G401.6 (cell line): ENCODE results near the gene UBAC1.
"Not testable (repeated sequence)": the region's sequence is repeated elsewhere in the genome, so short reads cannot be mapped to it uniquely, and the experiment has no call there.

Experiments used
- FAIRE-seq: peaks from 2 replicates; lab custom pipeline; 2012; peaks lifted over from hg19 to GRCh38; lab: Jason Lieb, UNC

Gene UBAC1

GRCh38 chr9:135898634-135899407 lies 62.4 kb downstream of the UBAC1 start:
- FAIRE-seq, result no peak

GRCh38 chr9:135896626-135897025 lies 64.5 kb downstream of the UBAC1 start:
- FAIRE-seq, result no peak

GRCh38 chr9:135896205-135896604 lies 65.0 kb downstream of the UBAC1 start:
- FAIRE-seq, result no peak

GRCh38 chr9:135895202-135895848 lies 65.8 kb downstream of the UBAC1 start:
- no peak for FAIRE-seq

DNA sequence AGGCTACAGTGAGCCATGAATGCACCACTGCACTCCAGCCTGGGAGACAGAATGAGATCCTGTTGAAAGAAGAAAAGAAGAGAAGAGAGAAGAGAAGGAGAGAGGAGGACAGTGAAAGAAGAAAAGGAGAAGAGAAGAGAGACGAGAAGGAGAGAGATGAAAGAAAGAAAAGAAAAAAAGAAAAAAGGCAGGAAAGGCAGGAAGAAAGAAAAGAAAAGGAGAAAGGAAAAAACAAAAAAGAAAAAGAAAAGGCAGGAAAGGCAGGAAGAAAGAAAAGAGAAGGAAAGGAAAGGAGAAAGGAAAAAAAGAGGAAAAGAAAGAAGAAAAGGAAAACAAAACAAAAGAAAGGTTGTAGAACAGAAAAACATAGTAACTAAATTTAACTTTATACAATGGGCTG lies 68.1 kb downstream of the UBAC1 start:
- FAIRE-seq, result no peak

DNA sequence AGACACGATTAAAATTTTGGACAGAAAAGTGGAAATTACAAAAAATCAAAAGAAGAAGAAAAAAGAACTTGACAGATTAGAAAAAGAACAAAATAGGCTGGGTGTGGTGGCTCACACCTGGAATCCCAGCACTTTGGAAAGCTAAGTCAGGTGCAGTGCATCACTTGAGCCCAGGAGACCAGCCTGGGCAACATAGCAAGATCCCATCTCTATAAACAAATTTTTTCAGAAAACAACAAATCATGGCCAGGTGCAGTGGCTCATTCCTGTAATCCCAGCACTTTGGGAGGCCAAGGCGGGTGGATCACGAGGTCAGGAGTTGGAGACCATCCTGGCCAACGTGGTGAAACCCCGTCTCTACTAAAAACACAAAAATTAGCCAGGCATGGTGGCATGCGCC lies 68.8 kb downstream of the UBAC1 start:
- FAIRE-seq, result not testable (repeated sequence)

DNA sequence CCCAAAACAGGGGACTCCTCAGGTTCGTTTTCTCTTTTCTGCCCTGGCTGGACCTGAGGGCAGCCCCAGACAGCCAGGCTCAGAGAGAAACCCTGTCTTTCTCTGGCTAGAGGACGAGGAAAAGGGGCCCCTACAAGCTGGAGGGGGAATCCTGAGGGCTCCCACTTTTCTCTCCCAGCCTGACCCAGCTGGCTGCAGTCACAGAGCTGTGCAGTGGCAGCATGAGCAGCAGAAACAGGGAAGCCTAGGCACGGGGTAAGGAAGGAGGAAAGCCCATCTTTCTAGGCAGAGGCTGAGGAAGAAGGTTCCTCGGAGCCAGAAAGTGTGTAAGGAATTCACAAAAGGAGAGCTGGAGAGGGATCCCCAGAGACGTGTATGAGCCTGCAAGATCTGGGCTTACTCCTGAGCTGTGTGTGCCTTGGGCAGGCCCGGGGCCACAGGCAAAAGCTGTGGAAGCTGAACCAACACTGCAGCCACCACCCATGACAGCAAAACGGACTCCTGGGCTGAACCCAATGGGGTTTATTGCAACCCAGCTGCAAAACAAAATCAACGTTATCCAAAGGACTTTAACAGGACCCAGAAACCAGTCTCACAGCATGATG lies 70.0 kb downstream of the UBAC1 start:
- no peak for FAIRE-seq

- no peak for FAIRE-seq
Measured at GRCh38 chr9:135890190-135891026, 70.8 kb downstream of the UBAC1 start.

GRCh38 chr9:135889564-135890189 lies 71.5 kb downstream of the UBAC1 start:
- no peak for FAIRE-seq

GRCh38 chr9:135888766-135889394 lies 72.3 kb downstream of the UBAC1 start:
- no peak for FAIRE-seq

DNA sequence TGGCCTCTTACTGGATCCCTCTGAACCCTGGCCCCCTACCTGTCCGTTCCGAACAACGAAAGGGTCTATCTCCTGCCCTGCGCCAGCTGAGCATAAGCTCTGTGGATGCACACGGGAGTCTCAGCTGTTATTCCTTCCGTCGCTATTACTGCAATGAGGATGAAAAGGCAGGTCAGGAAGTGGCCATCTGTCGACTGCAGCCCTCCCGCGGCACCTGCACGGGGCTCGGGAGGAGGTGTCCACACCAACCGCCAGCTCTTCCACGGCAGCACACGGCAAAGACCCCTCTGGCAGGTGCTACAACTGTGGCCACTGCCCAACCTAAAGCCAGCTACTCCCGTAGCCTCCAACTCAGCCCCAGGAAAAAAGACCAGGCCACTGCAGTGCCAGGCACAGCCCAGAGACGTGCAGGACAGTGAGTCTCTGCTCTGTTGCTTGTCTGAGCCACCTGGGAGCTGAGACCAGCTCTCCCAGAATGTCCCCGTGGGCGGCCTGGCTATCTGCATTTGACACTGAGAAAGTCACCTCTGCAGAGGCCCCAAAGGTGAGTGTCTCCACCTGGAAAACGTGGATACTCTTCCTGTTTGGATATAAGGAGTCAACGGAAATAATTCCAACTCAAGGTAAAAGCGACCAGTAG lies 72.9 kb downstream of the UBAC1 start:
- FAIRE-seq, result no peak

DNA sequence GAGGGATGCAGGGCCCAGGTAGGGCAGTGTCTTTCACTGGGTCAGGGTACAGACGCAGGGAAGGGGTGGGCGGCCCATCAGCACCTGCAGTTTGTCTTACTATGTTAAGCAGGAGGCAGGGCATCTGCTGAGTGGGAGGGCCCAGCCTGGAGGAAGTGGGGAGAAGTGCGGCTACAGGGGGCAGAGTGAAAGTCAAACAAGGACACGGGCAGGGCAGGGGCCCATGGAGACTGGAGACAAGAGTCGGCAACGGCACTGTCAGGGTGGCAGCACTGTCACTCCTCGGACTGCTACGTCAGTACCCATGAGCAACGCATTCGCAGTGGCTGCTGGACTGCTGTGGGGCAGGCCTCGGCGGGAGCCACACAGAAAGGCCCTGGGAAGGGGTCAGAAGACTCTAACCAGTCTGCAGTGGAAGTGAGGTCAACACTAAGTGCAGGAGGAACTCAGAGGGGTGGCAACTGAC lies 73.6 kb downstream of the UBAC1 start:
- FAIRE-seq, result no peak

- no peak for FAIRE-seq
Measured at GRCh38 chr9:135887021-135887507, 74.1 kb downstream of the UBAC1 start.

DNA sequence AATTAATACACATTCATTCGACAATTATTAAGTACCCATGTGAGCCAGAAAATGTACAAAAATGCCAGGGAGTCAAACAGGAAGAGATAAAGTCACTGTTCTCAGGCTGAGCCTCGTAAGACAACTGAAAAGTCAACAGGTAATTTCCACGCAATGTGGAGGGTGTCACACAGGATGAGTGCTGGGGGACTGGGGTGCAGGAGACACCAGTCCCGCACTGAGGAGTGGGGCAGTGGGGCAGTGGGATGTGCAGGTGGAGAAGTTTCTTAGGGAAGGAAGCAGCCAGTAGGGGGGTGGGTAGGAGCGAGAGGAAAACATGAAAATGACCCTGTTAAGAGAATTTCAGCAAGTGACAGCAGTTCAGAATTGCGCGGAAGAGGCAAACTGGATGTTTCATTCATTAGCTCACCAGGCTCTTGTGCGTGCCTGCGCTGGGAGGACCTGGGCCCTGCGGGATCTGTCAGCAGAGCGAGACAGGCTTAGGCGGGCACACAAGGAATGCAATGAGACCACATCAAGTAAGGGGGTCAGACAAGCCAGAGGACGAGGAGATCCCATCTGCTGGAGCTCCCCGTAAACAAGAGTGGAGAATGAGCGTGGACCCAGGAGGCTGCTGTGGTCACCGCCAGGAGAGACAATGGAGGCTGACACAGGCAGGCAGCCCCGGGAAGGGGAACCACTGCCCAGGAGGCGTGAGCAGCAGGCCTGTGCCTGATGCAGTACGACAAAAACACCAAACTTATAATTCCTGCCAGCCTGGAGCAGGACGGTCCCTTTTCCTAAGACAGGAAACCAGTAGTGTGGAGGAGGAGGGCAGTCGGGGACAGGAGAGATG lies 74.8 kb downstream of the UBAC1 start:
- no peak for FAIRE-seq

DNA sequence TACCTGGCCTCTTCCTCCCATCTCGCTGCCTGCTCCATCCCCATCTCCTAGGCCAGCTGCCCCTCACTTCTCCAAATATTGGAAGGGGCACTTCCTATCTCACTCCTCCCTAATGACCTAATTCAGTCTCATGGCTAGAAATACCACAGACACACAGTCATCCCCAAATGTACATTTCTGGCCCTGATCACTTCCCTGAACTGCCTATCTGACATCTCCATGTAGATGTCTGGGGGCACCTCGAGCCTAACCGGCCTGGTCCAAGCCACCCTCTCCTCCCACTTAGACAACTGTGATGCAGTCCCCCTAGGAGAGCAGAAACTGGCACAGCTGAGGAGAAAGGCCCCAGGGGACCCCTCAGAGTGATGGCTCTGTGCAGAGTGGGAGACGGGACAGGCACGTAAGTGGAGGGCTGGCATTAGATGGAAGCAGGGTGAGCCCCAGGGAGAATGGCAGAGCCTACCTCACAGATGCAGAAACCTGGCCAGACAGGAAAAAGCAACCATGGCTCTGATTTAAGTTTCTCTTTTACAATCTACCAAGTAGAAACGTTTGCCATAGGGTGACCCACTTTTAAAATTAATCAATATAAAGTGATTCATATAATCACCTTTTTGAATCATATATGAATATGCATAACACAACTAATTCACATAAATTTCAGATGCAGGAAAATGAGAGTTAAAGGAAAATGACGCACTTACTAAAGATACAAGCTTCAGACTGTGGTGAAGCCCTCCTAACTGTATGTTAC lies 75.9 kb downstream of the UBAC1 start:
- no peak for FAIRE-seq

DNA sequence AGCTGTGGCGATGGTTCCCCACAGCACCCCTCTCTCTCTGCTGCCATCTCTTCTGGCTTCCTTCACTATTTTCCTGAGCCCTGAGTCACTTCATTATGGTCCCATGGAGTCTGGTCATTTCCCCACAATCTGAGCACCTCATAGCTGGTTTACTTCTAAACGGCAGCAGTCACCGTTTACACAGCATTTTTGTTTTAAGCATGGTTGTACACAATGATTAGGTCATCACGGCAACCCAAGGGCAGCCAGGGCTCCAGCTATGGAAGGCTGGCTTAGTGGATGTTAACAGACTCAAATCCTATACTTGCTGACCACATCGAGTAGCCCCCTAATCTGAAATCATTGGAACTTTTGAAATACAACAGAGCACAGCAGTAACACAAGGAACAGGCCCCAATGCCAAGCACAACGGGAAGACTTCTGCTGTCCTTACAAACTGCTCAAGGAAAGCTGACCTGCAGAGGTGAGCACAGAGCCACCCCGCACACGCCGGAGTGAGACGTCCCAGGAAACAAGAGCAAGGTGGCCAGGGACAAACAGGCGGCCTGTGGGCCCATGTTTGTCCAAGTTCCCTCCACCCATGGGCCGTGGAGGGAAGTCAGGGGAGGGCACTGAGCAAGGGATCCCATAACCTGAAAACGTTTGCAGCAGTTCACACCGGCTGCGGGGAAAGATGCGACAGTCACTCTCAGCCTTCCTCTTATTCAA lies 76.7 kb downstream of the UBAC1 start:
- no peak for FAIRE-seq

DNA sequence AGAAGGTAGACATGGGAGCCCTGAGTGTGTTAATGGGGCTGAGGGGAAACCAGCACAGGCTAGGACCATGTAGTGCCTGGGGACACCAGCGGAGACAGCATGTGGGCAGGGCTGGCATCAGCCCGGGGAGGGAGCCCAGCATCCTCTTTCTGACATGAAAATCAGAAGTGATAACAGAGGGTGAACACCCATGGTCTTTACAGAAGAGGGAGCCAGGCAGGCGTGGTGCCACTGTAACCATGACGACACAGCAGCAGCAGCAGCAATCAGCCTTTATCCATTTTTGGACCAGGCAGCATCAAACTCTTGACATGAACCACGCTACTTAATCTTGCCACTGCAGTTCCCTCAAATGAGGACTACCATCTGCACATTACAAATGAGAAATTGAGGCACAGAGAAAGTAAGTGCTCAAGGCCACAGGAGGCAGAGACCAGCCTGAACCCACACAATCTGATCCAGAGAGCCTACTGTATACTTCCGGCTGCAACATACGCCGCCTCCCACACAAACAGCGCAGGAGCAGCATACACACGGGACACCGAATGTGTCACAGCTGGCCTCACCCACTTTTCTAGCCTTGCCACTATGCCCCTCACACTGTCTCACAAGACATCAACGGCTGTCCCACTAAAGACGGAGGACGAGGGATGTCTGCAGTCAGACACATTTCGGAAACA lies 77.6 kb downstream of the UBAC1 start:
- no peak for FAIRE-seq
